Kidney capillary endothelial cell (primary cell): ENCODE measurements around the gene PRUNE2.
"Not testable (repeated sequence)": the region's sequence is repeated elsewhere in the genome, so short reads cannot be mapped to it uniquely, and the experiment has no call there.

Source experiments
- DNase-seq: peaks from one replicate; pipeline ENCODE4 v3.0.0-alpha.2; 2018; ENCODE audit warnings: low spot score

The PRUNE2 gene

GRCh38 chr9:76905791-76906646, at the start of gene PRUNE2:
PRUNE2 (minus strand) TSS chr9:76906114; CDS start chr9:76905963, 151 bp downstream.
- peak; percentile 33 for DNase-seq

- not testable (repeated sequence) for DNase-seq
Observed at GRCh38 chr9:76955406-76955805, 49.5 kb upstream of the PRUNE2 start.

- no peak for DNase-seq
Observed at GRCh38 chr9:76949865-76950264, 44.0 kb upstream of the PRUNE2 start.

- DNase-seq, result no peak
Observed at GRCh38 chr9:76944011-76944410, 38.1 kb upstream of the PRUNE2 start.

- no peak for DNase-seq
Observed at GRCh38 chr9:76943054-76943453, 37.1 kb upstream of the PRUNE2 start.

- DNase-seq, result no peak
Observed at GRCh38 chr9:76932757-76933156, 26.8 kb upstream of the PRUNE2 start.

GRCh38 chr9:76932265-76932664, 26.4 kb upstream of the PRUNE2 start:
- DNase-seq, result no peak

- DNase-seq, result no peak
Observed at GRCh38 chr9:76927540-76928240, 21.8 kb upstream of the PRUNE2 start.

- DNase-seq, result no peak
Observed at GRCh38 chr9:76926846-76927245, 20.9 kb upstream of the PRUNE2 start.

- no peak for DNase-seq
Observed at GRCh38 chr9:76926324-76926741, 20.4 kb upstream of the PRUNE2 start.

- DNase-seq, result no peak
Observed at GRCh38 chr9:76921165-76921564, 15.3 kb upstream of the PRUNE2 start.

- DNase-seq, result no peak
Observed at GRCh38 chr9:76917299-76917698, 11.4 kb upstream of the PRUNE2 start.

- DNase-seq, result no peak
Observed at GRCh38 chr9:76916231-76916630, 10.3 kb upstream of the PRUNE2 start.

GRCh38 chr9:76913467-76913866, 7.6 kb upstream of the PRUNE2 start:
- no peak for DNase-seq

- DNase-seq, result no peak
Observed at GRCh38 chr9:76912636-76913275, 6.8 kb upstream of the PRUNE2 start.

- DNase-seq, result no peak
Observed at GRCh38 chr9:76911971-76912370, 6.1 kb upstream of the PRUNE2 start.

- DNase-seq, result no peak
Observed at GRCh38 chr9:76910861-76911260, 4.9 kb upstream of the PRUNE2 start.

GRCh38 chr9:76906647-76906975, 697 bp upstream of the PRUNE2 start:
- no peak for DNase-seq

- no peak for DNase-seq
Observed at GRCh38 chr9:76904661-76905457, 1.1 kb downstream of the PRUNE2 start.

GRCh38 chr9:76902395-76902794, 3.5 kb downstream of the PRUNE2 start:
- no peak for DNase-seq

- DNase-seq, result no peak
Observed at GRCh38 chr9:76901801-76902200, 4.1 kb downstream of the PRUNE2 start.

- DNase-seq, result no peak
Observed at GRCh38 chr9:76900884-76901440, 5.0 kb downstream of the PRUNE2 start.
